Adrenal gland (tissue), 5 donors: ENCODE measurements around the gene LGALS9C.
"Not testable (repeated sequence)": the region's sequence is repeated elsewhere in the genome, so short reads cannot be mapped to it uniquely, and the experiment has no call there.

Source experiments
- CTCF ChIP-seq, 6 experiments: fragments of 450-650 bp in 4 of 6; fragments of 200-600 bp in 2 of 6; sonication (generic) in 1 of 6; IDR thresholded peaks; 1 replicate in 5 of 6; 2 replicates in 1 of 6; pipeline versions ENCODE4 v1.5.1 to v1.8.0; 2016 to 2021; ENCODE audit warnings: antibody characterized with exemption in 6 of 6, mild to moderate bottlenecking in 2 of 6, moderate library complexity in 1 of 6
- POLR2A ChIP-seq, 2 donors: fragments of 450-650 bp; IDR thresholded peaks; one replicate each; pipeline ENCODE4 v1.6.1; 2017; ENCODE audit warnings: antibody characterized with exemption in 2 of 2, mild to moderate bottlenecking in 2 of 2, moderate library complexity in 1 of 2
- donor health status: DM: no; HTN: no; CAD: no.

GRCh38 chr17:18485936-18486464 lies 9.4 kb downstream of the LGALS9C start:
- not testable (repeated sequence) for TF ChIP-seq POLR2A, CTCF (IDR thresholded peaks at IDR 0.05)
